SIG-M5 treated with dmso at 0.1 percent for 504 hours (cell line): Measurements from ENCODE around the gene SORBS2.

ENCODE experiments used
- DNase-seq: peaks from one replicate; lab custom pipeline; 2025; ENCODE audit not compliant: unreplicated experiment; lab: John Stamatoyannopoulos, UW

The SORBS2 gene

DNA sequence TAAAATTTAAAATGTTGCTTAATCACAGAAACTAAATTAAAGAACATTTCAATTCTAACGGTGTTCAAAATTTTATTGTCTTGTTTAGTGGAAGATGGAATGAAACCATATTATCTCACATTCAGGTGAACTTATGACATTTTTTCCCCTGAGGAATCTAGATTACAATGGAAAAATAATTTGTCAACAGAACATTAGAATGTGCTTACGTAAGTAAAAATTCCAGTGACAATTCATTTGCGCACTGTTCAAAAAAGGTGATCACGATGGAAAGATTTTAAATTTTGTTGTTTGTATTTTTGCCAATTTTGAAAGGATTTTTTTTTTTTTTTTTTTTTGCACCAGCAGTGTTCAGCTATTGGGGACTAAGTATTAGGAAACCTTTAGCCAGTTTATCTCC, 23.3 kb upstream of the SORBS2 start:
- no peak for DNase-seq

DNA sequence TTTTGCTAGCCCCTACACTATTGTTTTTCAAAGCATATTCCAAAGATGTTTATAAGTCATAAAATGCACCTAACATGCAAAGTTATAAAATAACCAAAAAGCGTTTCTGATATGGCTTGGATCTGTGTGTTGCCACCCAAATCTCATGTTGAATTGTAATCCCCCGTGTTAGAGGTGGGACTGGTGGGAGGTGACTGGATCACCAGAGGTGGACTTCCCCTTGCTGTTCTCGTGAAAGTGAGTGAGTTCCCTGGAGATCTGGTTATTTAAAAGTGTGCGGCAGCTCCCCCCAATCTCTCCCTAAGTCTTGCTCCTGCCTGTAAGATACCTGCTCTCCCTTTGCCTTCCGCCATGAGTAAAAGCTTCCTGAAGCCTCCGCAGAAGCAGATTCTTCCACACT, 22.8 kb upstream of the SORBS2 start:
- DNase-seq = no peak

DNA sequence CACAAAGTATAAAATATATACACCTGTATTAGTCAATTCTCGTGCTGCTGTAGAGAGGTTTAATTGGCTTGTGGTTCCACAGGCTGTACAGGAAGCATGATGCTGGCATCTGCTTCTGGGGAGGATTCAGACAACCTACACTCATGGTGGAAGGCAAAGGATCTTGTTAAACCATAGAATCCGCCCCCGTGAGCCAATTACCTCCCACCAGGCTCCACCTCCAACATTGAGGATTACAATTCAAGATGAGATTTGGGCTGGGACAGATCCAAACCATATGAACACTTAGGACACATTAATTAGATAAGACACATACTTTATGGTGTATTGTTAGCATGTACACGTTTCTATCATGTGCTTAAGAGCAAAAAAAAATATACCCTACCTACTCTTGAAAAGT, 22.1 kb upstream of the SORBS2 start:
- DNase-seq = no peak

DNA sequence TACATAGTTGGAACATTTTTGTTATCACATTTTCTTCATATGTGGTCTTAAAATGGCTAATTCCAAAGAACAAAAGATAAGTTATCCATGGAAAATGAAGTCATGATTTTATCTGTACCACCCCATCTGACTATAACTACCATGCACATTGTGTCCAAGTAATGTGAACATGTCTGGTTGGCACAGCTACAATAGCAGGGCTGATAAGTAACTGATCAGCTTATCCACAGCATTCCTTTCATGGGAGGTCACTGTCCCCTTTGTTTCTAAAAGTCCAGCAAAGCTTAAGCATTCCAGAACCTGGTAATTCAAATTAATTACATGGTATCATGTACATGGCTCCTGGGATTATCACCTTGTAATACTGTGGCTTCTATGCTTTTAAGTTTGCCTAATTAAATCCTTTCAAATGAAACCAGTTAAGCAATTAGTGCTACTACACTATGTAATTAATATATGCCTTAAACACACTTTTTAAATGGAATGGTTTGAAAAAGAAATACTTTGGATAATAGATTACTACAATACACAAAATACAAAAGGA, 21.1 kb upstream of the SORBS2 start:
- DNase-seq = no peak

DNA sequence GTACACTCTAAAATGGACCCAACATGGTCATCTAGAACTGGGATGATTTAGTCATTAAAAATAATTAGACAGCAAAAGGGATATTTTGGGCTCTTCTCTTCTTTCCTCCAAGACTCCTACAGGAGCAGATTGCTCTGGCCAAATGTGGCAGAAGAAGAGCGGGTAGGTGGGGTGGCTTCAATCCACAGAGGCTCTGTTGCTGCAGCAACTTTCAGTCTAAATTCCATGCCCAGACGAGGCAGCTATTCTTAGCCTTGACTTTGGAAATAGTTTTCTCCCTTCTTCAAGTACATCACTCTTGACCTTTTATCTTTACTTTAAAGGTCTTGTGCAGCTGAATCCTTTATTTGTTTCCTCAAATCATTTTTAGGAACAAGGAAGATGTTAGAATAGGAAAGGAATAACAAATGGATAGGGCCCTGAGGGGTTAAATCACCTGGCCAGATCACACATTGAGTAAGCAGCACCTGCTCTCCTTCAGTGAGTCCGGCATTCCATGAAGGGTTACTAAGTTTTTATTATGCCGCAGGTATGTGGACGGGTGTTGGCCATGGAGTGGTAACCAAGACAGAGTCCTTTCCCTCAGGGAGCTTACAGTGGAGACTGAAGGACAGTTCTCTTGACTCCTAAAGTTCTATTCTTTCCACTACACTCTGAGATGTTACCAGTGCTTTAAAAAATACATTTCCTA, 19.3 kb upstream of the SORBS2 start:
- DNase-seq = no peak

DNA sequence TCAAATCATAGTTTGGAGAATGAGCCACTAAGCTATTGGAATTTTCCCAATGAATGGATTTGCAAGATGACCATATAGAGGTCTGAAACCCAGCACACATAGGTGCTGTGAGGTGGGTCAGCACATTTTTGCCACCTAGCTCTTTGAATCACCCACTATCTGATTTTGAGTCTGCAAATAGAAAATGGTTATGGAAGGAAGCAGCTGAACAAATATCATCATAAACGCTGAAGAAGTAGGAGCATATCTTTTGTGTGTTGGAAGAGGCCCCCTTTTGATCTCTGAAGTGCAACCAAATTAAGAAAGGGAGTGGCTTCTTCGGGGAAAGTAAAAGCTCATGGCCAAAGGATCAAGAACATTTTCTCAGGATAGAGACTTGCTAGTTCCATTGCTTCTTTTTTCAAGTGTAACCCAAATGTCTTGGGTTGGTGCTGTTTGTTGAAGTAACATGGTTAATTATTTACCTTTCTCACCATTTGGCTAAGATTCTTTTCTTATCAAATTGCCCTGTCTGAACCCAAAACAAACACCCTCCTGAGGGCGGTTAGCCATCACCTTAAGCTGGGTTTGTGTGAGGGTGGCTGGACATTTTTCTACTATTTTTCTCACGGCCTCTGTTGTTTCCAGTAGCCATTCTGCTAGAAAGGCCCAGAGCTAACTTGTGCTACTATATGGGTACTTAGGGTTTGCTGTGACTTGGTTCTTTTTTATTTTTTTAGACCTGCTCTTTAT, 18.4 kb upstream of the SORBS2 start:
- no peak for DNase-seq

DNA sequence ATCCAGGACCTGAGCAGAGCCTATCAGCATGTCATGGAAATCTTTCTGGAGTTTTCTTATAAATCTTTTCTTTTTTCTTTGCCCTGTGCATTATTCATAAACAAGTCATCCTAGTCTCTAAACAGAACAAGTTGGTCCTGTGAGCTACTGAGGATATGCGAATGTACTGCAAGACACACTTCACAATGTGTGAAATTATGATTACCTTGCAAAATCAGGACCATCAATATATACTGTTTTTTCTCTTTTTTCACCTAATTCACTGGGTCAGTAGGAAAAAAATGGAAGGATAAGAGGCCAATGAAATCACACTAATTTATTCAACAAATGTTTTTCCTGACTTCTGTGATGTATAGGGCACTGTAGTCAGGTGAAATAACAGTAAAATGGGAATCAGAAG, 14.4 kb upstream of the SORBS2 start:
- no peak for DNase-seq

DNA sequence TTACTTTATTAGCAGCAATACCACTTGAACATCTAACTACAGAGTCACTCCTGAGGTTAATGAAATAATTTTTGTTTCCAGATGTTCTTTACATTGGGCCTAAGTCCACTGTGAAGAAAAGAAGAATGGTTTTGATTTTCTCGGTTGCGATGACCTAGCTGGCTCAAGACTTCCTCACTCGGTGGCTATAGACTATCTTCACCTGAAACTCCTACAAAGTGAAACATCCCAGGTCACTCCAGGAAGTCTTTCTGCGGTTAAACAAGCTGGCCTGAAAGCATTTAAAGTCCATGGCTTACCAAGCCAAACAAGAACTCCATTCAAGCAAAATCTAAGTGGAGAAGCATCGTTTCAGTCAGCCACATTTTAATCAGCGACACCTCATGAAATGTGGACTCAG, 13.7 kb upstream of the SORBS2 start:
- no peak for DNase-seq

DNA sequence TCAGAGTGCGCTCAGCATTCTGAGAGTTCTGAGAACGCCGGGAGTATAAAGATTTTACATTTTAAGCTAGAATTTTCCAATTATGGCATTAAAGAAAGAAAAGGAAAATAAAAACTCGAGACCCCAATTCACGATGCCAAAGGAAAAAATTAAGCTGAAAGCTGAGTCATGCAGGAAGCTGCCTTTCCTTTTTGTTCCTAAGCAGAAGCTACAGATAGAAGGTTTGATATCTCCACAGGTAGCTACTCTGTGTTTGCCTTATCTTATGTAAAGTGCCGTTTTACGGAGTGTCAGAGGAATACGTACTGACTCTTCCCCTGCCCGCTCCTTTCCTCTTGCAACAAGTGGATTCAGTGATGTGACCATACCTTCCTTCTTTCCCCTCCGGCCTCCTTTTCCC, 10.8 kb upstream of the SORBS2 start:
- DNase-seq = no peak

DNA sequence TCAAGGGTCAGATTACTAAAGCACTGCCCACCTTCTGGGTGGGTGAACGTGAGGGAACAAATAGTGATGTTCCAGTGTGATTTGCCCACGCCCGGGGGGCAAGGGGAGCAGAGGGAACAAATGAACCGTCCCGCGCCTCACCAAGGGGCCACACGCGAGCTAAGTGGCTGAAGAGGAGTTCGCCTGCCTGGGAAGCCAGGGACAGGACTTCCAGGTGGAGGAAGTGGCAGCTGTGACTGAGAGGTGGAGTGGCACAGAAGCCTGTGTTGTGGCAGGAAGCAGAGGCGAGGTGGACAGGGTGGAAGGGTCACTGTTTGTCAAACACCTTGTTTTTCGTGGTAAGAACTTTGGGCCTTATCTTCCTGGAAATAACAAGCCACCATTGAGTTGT, 9.0 kb upstream of the SORBS2 start:
- DNase-seq = no peak

DNA sequence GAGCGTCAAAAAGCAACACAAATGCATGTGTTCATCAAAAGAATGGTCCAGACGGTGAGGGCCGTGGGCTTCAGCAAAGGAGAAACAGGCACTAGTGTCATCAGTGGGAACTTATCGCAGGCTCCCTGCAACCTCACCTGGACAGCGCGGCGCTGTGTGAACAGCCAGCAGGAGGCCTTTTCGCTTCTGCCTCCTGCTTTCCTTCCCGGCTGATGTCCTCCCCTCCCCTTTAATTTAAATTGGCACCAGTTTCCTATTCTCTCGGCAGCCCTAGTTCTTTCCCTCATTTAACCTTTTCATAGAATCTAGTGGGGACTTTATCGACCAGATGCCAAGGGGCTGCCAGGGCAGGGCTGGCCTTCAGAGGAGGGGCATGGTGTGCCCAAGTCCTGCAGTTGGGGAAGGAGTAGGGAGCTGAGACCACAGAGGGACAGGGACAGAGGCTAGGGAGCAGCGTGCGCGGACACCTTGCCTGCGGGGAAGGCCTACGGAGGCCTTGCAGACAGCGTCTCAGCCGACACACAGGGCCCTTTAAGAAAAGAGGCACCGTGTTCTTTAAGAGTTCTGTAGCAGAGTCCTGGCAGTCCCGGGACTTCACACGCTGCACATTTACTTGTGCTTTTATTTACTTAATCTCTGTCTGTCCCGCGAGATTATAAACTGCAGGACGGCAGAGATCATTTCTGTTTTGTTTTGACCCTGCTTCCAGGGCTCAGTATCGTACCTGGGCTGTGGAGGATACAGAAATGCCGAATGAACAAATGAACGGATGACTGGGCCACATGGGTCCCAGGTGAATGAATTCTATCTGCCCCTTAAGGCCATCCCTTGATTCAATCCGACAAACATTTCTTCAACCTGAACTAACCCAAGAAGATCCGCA, 8.4 kb upstream of the SORBS2 start:
- no peak for DNase-seq

DNA sequence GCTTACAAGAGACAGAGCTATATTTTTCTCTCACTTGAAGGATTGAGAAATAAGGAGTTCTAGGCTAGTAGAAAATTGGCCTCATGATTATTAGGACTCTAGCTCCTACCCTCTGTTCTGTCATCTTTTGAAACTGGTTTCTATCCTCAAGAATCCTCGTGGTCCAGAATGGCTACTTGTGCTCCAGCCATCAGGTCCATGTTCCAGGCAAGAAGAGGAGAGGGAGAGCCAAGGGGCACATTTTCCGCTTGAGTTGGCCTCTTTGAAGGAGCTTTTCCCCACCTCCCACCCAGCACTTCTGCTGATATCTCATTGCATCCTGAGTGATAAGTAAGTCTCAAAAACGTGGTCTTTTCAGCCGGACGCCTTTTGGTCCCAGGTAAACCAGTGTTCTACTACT, 7.2 kb upstream of the SORBS2 start:
- DNase-seq = no peak

DNA sequence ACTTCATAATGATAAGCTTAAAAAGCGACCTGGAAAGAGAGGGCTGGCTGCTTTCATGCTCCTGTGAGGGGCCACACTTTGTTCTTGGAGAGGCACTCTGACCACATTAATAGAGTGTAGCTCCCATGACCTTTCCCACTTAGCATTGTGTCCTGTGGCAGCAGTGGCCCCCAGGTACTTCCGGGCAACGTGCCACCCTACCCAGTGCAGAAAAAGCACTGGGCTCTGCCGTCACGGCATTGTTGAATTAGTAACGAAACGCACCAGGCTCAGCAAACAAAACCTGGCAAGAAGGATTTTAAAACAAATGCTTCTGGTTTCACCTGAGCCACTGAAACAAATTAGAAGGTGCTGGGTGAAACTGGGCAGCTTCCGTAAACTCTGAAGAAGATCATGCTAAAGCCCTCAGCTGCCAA, 5.4 kb upstream of the SORBS2 start:
- DNase-seq = no peak

DNA sequence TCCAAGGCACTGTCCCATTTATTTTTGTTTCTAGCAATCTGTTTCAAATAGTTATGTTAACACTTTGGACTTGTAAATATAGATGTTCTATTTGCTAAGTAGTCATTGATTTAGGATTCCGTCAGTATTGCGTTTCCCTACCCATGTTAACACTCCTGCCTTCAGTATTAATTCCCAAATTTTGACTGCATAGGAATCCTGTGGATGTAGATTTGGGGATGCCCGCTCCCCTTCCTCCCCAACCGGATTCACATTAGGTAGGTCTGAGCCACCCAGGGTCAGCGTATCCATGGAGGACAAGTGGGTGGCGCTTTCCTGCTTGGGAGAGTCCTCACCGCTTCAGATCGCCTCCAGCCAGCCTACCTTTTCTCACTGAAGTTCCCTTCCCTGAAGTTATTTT, 1.1 kb upstream of the SORBS2 start:
- no peak for DNase-seq

DNA sequence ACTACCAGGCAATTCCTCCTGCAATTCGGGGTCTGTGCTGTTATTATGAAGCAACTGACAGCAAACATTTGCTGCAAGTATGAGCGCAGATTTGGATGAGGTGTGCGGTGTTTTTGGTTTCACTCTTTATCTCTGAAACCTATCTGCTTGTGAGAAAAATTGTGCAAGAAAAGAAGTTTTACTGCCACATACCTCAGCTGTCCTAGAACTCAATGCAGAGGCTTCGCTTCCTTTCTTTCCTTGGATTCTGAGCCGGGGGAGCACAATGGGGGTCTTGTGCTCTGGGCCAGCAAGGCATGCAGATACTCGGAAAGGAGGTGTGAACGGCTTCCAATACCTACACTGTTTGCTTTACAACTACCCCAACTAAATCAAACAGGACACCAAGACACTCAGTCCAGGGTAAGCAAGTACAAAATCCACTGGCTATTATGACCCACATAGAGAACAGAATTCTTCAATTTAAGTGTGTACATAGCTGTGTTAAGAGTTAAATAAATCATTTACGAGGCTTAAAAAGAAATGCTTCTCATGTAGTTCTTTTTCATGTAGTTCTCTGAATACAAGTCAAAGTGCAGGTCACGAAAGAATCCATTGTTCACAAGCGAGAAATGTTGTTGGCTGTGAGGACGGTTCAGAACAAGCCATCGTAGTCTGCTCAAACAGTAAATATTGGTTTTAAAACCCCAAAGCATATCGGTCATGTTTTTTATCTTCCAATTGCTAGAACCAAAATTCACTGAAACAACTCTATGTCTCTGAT, 1.1 kb downstream of the SORBS2 start:
- DNase-seq = no peak

DNA sequence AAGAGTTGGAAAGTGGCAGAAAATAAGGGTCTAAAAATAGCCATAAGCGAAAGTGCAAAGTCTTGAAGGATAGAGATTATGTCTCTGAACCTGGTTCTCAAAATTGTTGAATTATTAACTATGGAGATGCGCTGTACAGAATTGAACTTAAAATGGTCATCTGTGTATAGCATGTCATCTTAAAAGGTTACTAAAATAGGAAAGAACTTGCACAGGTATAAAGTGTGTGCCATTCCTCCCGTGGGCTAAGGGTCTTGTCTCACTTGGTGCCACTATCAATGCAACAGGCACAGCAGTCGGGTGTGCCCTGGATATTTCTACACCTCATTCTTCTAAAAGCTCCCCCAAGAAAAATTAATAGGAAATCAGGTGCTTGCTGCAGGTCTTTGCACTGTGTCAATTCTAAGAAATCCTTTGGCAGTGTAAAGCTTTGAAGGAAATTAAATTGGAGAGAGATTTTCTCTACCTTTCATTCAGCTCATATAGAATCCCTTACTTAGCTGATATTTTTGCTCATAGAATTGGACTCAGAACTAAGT, 2.4 kb downstream of the SORBS2 start:
- DNase-seq = no peak

DNA sequence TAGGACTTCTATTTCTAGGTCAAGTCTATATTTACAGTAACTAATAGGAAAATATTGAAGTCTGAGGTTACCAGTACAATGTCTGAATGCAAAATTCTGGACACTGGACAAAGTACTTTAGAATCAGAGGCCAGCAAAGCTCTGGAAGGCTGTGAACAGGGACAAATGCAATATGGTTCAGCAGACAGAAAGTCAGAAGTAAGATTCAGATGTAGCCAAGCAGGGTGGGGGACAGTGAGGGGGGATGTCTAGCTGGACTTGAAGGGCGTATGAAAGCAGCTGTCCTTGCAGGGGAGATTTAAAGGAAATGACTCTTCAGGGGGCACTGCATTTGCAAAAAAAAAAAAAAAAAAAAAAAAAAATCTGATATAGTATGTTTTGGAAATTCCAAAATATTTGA, 2.9 kb downstream of the SORBS2 start:
- no peak for DNase-seq

DNA sequence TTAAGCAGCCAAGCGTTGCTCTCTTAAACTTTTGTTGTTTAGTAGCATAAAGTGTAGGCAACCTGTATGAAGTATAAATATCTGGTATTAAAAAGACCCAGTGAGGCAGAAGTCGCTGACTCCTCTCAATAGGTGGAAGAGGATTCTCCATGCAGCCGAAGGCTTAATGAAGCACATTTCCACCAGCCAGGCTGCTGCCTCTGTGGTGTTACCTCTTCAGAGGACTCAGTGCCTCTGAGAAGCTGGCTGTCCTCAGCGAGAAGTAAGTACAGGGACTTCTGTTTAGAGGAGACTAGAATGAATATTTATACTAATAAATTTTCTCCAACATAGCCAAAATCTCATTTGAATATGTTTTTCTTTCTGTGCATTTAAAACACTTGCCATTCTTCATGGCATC, 6.0 kb downstream of the SORBS2 start:
- DNase-seq = no peak

DNA sequence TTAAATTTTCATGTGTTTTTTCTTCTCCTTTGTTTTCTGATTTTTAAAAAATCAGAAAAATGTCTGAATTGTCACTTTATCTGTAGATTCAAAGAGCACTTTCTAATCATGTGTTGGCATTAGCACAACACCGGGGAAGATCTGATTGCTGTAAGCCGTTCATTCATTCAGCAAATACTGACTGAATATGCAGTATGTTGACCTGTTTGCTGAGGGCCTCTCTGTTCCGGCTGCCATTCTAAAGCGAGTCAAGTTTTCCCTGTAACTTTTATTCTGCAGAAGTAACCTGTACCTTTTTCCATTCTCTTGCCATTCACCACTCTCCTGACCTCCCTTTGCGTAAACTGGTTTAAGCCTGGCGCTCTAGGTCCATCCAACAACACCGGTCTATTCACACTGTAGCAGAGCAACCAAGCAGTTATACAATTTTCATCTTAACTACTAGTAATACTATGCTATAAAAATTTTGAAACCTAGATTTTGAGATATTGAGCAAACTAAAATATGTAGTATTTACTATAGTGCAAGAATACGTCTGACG, 6.7 kb downstream of the SORBS2 start:
- DNase-seq = no peak

DNA sequence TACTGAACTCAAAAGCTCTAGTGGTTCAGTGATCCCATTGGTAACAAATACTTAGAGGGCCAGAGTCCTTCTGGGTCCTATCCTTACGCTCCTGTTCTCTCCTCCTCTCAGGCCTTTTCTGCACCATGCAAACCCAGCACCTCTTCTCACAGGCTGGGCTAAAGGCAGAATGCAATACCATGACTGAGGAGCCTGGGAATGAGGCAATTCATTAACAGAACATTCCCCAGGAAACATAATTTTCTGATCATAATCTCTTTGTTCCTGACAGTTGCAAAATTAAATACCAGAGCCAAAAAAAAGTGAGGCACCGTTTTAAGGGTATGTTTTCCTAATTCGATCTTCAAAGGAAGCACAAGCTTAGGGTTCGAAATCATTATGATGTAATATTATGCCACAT, 9.0 kb downstream of the SORBS2 start:
- DNase-seq = no peak
